NT2/D1 (cell line): ENCODE results near the gene RHOBTB3.

Experiments
- SUZ12 ChIP-seq: IDR thresholded peaks from 2 replicates; pipeline ENCODE4 v1.6.1; 2011; ENCODE audit not compliant: insufficient read length, insufficient read depth; ENCODE audit errors: extremely low read depth
- ZNF274 ChIP-seq: IDR thresholded peaks from 2 replicates; pipeline ENCODE4 v1.6.1; 2011; ENCODE audit warnings: mild to moderate bottlenecking, low read depth, low read length

DNA sequence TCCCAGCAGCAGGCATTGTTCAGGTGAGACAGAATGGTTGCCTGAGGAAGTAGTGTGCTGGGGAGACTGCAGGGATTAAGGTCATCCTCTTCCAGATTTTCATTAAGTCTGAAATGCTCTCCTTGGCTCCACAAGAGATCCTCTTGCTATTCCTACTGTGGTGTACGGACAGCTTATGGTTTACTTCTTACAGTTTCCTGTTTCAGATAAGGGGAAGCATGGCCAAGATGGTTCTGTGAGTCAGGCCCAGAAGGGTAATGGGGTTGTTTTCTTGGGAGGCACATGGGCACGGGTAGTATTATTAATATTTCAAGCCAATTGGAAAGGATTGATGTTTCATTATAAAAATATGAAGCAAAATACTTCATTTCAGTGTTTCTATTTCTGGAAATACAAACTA, 48.5 kb downstream of the RHOBTB3 start:
- TF ChIP-seq ZNF274 (no peak), SUZ12 (no peak)
